C4-2B (cell line): Measurements from ENCODE around the gene ZMYND11.

Experiments used
- ZFX ChIP-seq: fragments of 450-650 bp; IDR thresholded peaks from 2 replicates; pipeline ENCODE4 v1.6.1; 2017
- TF ChIP-seq, protein P1 (sequence below): fragments of 450-650 bp; conservative IDR thresholded peaks from 2 replicates; pipeline ENCODE4 v1.5.1; 2017; ENCODE audit warnings: mild to moderate bottlenecking

- TF ChIP-seq, protein P1, sequence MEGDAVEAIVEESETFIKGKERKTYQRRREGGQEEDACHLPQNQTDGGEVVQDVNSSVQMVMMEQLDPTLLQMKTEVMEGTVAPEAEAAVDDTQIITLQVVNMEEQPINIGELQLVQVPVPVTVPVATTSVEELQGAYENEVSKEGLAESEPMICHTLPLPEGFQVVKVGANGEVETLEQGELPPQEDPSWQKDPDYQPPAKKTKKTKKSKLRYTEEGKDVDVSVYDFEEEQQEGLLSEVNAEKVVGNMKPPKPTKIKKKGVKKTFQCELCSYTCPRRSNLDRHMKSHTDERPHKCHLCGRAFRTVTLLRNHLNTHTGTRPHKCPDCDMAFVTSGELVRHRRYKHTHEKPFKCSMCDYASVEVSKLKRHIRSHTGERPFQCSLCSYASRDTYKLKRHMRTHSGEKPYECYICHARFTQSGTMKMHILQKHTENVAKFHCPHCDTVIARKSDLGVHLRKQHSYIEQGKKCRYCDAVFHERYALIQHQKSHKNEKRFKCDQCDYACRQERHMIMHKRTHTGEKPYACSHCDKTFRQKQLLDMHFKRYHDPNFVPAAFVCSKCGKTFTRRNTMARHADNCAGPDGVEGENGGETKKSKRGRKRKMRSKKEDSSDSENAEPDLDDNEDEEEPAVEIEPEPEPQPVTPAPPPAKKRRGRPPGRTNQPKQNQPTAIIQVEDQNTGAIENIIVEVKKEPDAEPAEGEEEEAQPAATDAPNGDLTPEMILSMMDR: no peak
- TF ChIP-seq ZFX: no peak
Observed at GRCh38 chr10:186911-187310, 51.7 kb downstream of the ZMYND11 start.
